ENCODE results near the gene LY6G5B. TPM values are rescaled to one million over a fixed set of nuclear protein-coding genes. Genes with fewer than 3 reads are reported as not detected.

LY6G5B gene
- total RNA-seq (2014; rRNA removed; shearing (Covaris generic)), result 1.9 and 2.8 TPM in 2 replicates
- 15.3 and 20.1 TPM in 2 replicates for polyA plus RNA-seq (2014; cell fraction: nucleus; rRNA removed)

GRCh38 chr6:31669676-31670075, at the start of gene LY6G5B:
Gene LY6G5B, plus strand, starts transcription at chr6:31669976. Its CDS starts 975 bp downstream, at chr6:31670951.
- DNase-seq (ENCODE audit: extremely low read depth, low read depth), result no peak

DNA sequence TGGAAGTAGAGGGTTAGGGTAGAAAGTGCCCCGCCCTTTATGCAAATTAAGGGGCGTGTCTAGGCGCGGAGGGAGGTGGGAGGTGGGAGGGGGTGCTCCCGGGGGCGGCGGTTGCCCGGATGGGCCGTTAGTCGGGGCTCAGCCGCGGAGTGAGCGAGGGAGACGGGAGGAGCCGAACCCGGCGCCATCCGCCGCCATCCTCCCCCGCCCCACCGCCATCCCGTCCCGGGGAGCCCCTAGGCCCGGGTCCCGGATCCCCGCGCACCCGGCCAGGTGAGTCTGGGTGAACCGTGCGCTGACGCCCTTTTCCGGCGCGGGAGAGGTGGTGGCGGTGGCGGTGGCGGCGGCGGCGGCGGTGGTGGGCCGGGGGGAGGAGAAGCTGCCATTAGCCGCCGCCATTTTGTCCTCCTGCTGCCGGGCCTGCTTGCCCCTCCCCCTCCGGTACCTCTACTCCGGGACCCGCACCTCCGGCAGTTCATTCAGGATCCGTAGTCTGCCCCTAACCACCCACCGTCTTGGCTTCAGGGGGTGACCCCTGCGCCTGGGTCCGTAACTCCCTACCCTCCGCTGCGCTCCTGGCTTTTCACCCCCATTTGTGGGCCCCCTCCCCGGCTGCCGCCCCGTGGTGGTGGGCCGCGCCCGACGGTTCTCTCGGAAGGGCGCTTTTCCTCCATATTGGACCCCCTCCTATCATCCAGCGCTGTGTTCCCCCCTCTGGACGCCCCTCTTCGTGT, 49.0 kb upstream of the LY6G5B start, which contains the start of gene PRRC2A:
TSS of gene PRRC2A (plus strand) at position 130 of the 734 bp plus-strand sequence. CDS start 2,075 bp downstream, outside the sequence.
- DNase-seq (ENCODE audit: extremely low read depth, low read depth), result no peak

GRCh38 chr6:31621320-31621939, 48.3 kb upstream of the LY6G5B start:
- DNase-seq (ENCODE audit: extremely low read depth, low read depth), result no peak

DNA sequence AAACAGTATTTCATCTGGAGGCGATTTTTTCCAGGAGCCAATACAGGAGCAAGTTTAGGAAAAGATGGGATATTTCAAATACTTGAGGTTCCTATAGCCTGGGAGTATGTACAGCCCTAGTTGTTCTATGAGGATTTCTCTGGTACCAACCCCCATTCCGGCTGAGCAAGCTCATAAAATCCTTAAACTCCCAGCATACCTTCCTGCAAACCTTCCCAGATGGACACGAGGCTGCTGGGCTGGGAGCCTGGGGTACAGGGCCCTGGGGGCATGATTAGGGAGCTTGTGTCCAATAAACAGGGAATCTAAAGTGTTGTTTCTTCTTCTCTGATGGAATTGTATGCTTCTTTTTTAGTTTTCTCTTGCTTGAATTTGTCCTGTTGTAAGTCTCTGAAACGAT, 47.8 kb upstream of the LY6G5B start:
- no peak for DNase-seq (ENCODE audit: extremely low read depth, low read depth)

GRCh38 chr6:31622684-31623091, 47.1 kb upstream of the LY6G5B start:
- DNase-seq (ENCODE audit: extremely low read depth, low read depth), result no peak

DNA sequence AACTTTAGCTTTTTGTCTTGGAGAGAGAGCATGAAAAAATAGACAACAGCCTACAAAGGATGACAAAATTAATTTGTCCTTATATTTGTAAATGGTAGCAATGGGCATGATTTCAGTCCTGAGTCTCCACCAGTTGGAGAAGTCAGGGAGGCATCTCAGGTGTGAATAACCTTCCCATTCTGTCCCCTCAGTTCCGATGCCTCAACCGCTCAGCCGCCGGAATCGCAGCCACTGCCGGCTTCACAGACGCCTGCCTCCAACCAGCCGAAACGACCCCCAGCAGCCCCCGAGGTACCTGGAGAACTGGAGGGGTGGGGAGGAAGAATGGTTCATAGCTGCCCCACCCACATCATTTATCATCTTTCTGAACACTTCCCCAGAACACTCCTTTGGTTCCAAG, 45.7 kb upstream of the LY6G5B start:
- no peak for DNase-seq (ENCODE audit: extremely low read depth, low read depth)

DNA sequence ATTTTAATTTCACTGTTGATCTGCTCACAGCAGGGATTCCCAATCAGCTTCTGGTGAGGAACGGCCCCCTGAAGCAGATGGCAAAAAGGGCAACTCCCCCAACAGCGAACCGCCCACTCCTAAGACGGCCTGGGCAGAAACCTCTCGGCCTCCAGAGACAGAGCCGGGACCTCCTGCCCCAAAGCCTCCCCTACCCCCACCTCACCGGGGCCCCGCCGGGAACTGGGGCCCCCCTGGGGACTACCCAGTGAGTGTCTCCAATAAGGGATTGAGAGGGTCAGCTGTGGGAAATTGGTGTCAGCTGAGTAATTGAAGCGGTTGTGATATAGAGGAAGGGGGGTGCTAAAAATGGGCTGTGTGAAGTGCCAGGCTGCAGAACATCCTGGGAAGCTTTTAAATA, 42.8 kb upstream of the LY6G5B start:
- no peak for DNase-seq (ENCODE audit: extremely low read depth, low read depth)

DNA sequence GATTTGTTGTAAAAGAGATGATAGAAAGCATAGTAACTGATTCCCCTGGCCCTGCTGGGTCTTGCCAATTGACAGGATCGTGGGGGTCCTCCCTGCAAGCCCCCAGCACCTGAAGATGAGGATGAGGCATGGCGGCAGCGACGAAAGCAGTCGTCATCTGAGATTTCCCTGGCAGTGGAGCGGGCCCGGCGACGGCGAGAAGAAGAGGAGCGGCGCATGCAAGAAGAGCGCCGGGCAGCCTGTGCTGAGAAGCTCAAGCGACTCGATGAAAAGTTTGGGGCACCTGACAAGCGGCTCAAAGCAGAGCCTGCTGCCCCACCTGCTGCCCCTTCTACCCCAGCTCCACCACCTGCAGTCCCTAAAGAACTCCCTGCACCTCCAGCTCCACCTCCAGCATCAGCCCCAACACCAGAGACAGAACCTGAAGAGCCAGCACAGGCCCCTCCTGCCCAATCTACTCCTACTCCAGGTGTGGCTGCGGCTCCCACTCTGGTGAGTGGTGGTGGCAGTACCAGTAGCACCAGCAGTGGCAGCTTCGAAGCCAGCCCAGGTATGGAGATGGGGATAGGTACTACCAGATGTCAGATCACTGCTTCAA, 42.0 kb upstream of the LY6G5B start:
- no peak for DNase-seq (ENCODE audit: extremely low read depth, low read depth)

GRCh38 chr6:31629014-31629413, 40.8 kb upstream of the LY6G5B start:
- DNase-seq (ENCODE audit: extremely low read depth, low read depth), result no peak

- no peak for DNase-seq (ENCODE audit: extremely low read depth, low read depth)
Measured at GRCh38 chr6:31630177-31630934, 39.4 kb upstream of the LY6G5B start.

DNA sequence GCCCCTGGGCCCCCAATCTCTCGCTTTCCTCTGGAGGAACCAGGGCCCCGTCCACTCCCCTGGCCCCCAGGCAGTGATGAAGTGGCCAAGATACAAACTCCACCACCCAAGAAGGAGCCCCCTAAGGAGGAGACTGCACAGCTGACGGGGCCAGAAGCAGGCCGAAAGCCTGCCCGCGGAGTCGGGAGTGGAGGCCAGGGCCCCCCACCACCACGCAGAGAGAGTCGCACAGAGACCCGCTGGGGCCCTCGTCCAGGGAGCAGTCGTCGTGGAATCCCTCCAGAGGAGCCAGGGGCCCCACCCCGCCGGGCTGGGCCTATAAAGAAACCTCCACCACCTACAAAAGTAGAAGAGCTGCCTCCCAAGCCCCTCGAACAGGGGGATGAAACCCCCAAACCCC, 38.6 kb upstream of the LY6G5B start:
- no peak for DNase-seq (ENCODE audit: extremely low read depth, low read depth)

- DNase-seq (ENCODE audit: extremely low read depth, low read depth), result no peak
Measured at GRCh38 chr6:31631681-31632278, 38.0 kb upstream of the LY6G5B start.

DNA sequence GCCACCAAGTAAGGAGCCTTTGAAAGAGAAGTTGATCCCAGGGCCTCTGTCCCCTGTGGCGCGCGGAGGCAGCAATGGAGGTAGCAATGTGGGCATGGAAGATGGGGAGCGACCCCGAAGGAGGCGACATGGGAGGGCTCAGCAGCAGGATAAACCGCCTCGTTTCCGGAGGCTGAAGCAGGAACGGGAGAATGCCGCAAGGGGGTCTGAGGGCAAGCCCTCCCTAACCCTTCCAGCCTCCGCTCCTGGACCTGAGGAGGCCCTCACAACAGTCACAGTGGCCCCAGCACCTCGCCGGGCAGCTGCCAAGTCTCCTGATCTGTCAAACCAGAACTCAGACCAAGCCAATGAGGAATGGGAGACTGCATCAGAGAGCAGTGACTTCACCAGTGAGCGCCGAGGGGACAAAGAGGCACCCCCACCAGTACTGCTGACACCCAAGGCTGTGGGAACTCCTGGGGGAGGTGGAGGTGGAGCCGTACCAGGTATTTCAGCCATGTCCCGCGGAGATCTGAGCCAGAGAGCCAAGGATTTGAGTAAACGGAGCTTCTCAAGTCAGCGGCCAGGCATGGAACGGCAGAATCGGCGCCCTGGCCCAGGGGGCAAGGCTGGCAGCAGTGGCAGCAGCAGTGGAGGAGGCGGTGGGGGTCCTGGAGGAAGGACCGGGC, 37.4 kb upstream of the LY6G5B start:
- no peak for DNase-seq (ENCODE audit: extremely low read depth, low read depth)

GRCh38 chr6:31633447-31633846, 36.3 kb upstream of the LY6G5B start:
- DNase-seq (ENCODE audit: extremely low read depth, low read depth), result no peak

GRCh38 chr6:31634131-31634530, 35.6 kb upstream of the LY6G5B start:
- DNase-seq (ENCODE audit: extremely low read depth, low read depth), result no peak

- DNase-seq (ENCODE audit: extremely low read depth, low read depth), result no peak
Measured at GRCh38 chr6:31634969-31635575, 34.7 kb upstream of the LY6G5B start.

- DNase-seq (ENCODE audit: extremely low read depth, low read depth), result no peak
Measured at GRCh38 chr6:31636698-31637596, 32.8 kb upstream of the LY6G5B start.

GRCh38 chr6:31639043-31639442, 30.7 kb upstream of the LY6G5B start:
- no peak for DNase-seq (ENCODE audit: extremely low read depth, low read depth)

GRCh38 chr6:31639449-31639861, 30.3 kb upstream of the LY6G5B start:
- no peak for DNase-seq (ENCODE audit: extremely low read depth, low read depth)

Measured in NCI-H460 (cell line).